ENCODE data around the gene C5orf15. TPM values are rescaled to one million over a fixed set of nuclear protein-coding genes. Genes with fewer than 3 reads are reported as not detected.

C5orf15 gene
- total RNA-seq, 1 experiment from 2014 or later = 45.2 TPM

GRCh38 chr5:133934822-133935666 lies 33.4 kb downstream of the C5orf15 start:
- H3K27me3 ChIP-seq (ENCODE audit: low read length) = no peaks in the 10 kb centered on the region
- H4K20me1 ChIP-seq (ENCODE audit: low read length) = no peaks in the 10 kb centered on the region
- no peaks in the 10 kb centered on the region for H3K9me2 ChIP-seq (replicated peaks; ENCODE audit: low read length)
- H3K79me2 ChIP-seq (ENCODE audit: low read length) = no peaks in the 10 kb centered on the region
- DNase-seq (no peak), ATAC-seq (no peak)
- H3K4me2 ChIP-seq (ENCODE audit: low read length) = no peak overlapping the region
- no TSS peak for BruUV-seq (replicated peaks)
- no peak overlapping the region for H3K27ac ChIP-seq (ENCODE audit: low read length)
- ChIA-PET CTCF (no interaction called here), POLR2A (ENCODE audit: unreplicated experiment) (no interaction called here)
- no peaks in the 10 kb centered on the region for H3F3A ChIP-seq (ENCODE audit: low read length, unreplicated experiment)
- H3K4me1 ChIP-seq (ENCODE audit: insufficient read depth, low read length) = no peaks in the 10 kb centered on the region
- intact Hi-C loops (cut with micrococcal nuclease) = no loop called here
- no peak overlapping the region for H3K9ac ChIP-seq (ENCODE audit: low read length)
- no peak overlapping the region for H3K4me3 ChIP-seq (ENCODE audit: low read length)
- no peaks in the 10 kb centered on the region for H3K9me3 ChIP-seq (ENCODE audit: low read length)
- no peak for TF ChIP-seq EZH2 (IDR thresholded peaks at IDR 0.05; ENCODE audit: low read length, unreplicated experiment)
- TF ChIP-seq CTCF (conservative IDR thresholded peaks at IDR 0.05; ENCODE audit: low read depth, low read length) = no peak
- no peak for TF ChIP-seq EZH2phosphoT487 (IDR thresholded peaks at IDR 0.05; ENCODE audit: borderline replicate concordance, low read length)
- H3K36me3 ChIP-seq (ENCODE audit: low read depth, low read length) = no peaks in the 10 kb centered on the region
- H2AFZ ChIP-seq (ENCODE audit: low read length) = no peak overlapping the region

- no peak for DNase-seq
- Histone ChIP-seq H4K20me1 (ENCODE audit: low read length) (no peaks in the 10 kb centered on the region), H3K4me3 (ENCODE audit: low read length) (no peak overlapping the region), H3K79me2 (ENCODE audit: low read length) (no peaks in the 10 kb centered on the region), H3K36me3 (ENCODE audit: low read depth, low read length) (no peaks in the 10 kb centered on the region), H3K4me2 (ENCODE audit: low read length) (no peak overlapping the region), H3F3A (ENCODE audit: low read length, unreplicated experiment) (no peaks in the 10 kb centered on the region), H3K9ac (ENCODE audit: low read length) (no peak overlapping the region), H3K9me2 (replicated peaks; ENCODE audit: low read length) (no peaks in the 10 kb centered on the region), H3K9me3 (ENCODE audit: low read length) (no peaks in the 10 kb centered on the region), H2AFZ (ENCODE audit: low read length) (no peak overlapping the region), H3K27ac (ENCODE audit: low read length) (no peak overlapping the region), H3K4me1 (ENCODE audit: insufficient read depth, low read length) (no peaks in the 10 kb centered on the region), H3K27me3 (ENCODE audit: low read length) (no peaks in the 10 kb centered on the region)
- TF ChIP-seq EZH2phosphoT487 (IDR thresholded peaks at IDR 0.05; ENCODE audit: borderline replicate concordance, low read length) = no peak
- no peak for TF ChIP-seq EZH2 (IDR thresholded peaks at IDR 0.05; ENCODE audit: low read length, unreplicated experiment)
- no peak for TF ChIP-seq CTCF (conservative IDR thresholded peaks at IDR 0.05; ENCODE audit: low read depth, low read length)
- ChIA-PET POLR2A (ENCODE audit: unreplicated experiment) (no interaction called here), CTCF (no interaction called here)
- BruUV-seq (replicated peaks) = no TSS peak
- intact Hi-C loops (cut with micrococcal nuclease) = no loop called here
- no peak for ATAC-seq
These were observed 34.1 kb downstream of the C5orf15 start for GRCh38 chr5:133934311-133934710.

GRCh38 chr5:133933670-133934295 lies 34.6 kb downstream of the C5orf15 start:
- H3K27me3 ChIP-seq (ENCODE audit: low read length) = no peaks in the 10 kb centered on the region
- ATAC-seq (no peak), DNase-seq (no peak)
- no peaks in the 10 kb centered on the region for H3K9me3 ChIP-seq (ENCODE audit: low read length)
- no peaks in the 10 kb centered on the region for H4K20me1 ChIP-seq (ENCODE audit: low read length)
- no peaks in the 10 kb centered on the region for H3K36me3 ChIP-seq (ENCODE audit: low read depth, low read length)
- TF ChIP-seq CTCF (conservative IDR thresholded peaks at IDR 0.05; ENCODE audit: low read depth, low read length) = no peak
- no peak for TF ChIP-seq EZH2phosphoT487 (IDR thresholded peaks at IDR 0.05; ENCODE audit: borderline replicate concordance, low read length)
- H3K9me2 ChIP-seq (replicated peaks; ENCODE audit: low read length) = no peaks in the 10 kb centered on the region
- intact Hi-C loops (cut with micrococcal nuclease) = no loop called here
- ChIA-PET POLR2A (ENCODE audit: unreplicated experiment) (no interaction called here), CTCF (no interaction called here)
- H3K9ac ChIP-seq (ENCODE audit: low read length) = no peak overlapping the region
- H3K79me2 ChIP-seq (ENCODE audit: low read length) = no peaks in the 10 kb centered on the region
- no peaks in the 10 kb centered on the region for H3F3A ChIP-seq (ENCODE audit: low read length, unreplicated experiment)
- no peak overlapping the region for H3K27ac ChIP-seq (ENCODE audit: low read length)
- H3K4me1 ChIP-seq (ENCODE audit: insufficient read depth, low read length) = no peaks in the 10 kb centered on the region
- BruUV-seq (replicated peaks) = no TSS peak
- H3K4me3 ChIP-seq (ENCODE audit: low read length) = no peak overlapping the region
- H2AFZ ChIP-seq (ENCODE audit: low read length) = no peak overlapping the region
- no peak overlapping the region for H3K4me2 ChIP-seq (ENCODE audit: low read length)
